Tibial artery (tissue), 4 donors: ENCODE results near the gene RFNG.

Experiments used
- DNase-seq, 2 donors: peaks; one replicate each; pipeline ENCODE4 v3.0.0-alpha.2; 2019
- H3K27ac ChIP-seq, 2 donors: fragments of 200-600 bp; sonication (generic) in 1 of 2; 1 replicate in 1 of 2; 2 replicates in 1 of 2; pipeline ENCODE4 v1.5.1; 2018 to 2019; ENCODE audit warnings: mild to moderate bottlenecking in 1 of 2
- H3K27me3 ChIP-seq, 2 donors: fragments of 200-600 bp; sonication (generic) in 1 of 2; one replicate each; pipeline versions ENCODE4 v1.5.1 to v1.6.0; 2016 to 2019
- H3K36me3 ChIP-seq, 3 donors: fragments of 200-600 bp; sonication (generic) in 2 of 3; one replicate each; pipeline ENCODE4 v1.5.1; 2016 to 2019; ENCODE audit warnings: mild to moderate bottlenecking in 2 of 3
- H3K4me1 ChIP-seq, 4 donors: fragments of 200-600 bp; sonication (generic) in 2 of 4; 1 replicate in 3 of 4; 2 replicates in 1 of 4; pipeline ENCODE4 v1.5.1; 2016 to 2019
- H3K4me3 ChIP-seq, 2 donors: fragments of 200-600 bp; sonication (generic) in 1 of 2; 1 replicate in 1 of 2; 2 replicates in 1 of 2; pipeline ENCODE4 v1.5.1; 2018 to 2019; ENCODE audit warnings: mild to moderate bottlenecking in 2 of 2
- H3K9me3 ChIP-seq, 3 donors: fragments of 200-600 bp; sonication (generic) in 1 of 3; one replicate each; pipeline ENCODE4 v1.5.1; 2016 to 2019
- CTCF ChIP-seq, 2 experiments: fragments of 200-600 bp in 1 of 2; fragments of 450-650 bp in 1 of 2; IDR thresholded peaks; one replicate each; pipeline ENCODE4 v1.5.1; 2017 to 2019; ENCODE audit warnings: antibody characterized with exemption in 2 of 2, mild to moderate bottlenecking in 1 of 2, moderate library complexity in 1 of 2
- intact Hi-C: fragments of 100-400 bp; cut with DNase I; formaldehyde crosslinking; loops from one replicate; pipeline ENCODE4 v1.15.0; 2023; ENCODE audit warnings: low total_unique reads

RFNG gene

GRCh38 chr17:82018152-82018988 lies 33.2 kb downstream of the RFNG start:
- Histone ChIP-seq H3K36me3 (peaks cover 0 to 25% (median 11%) of the 10 kb centered on the region in 3 donors), H3K27me3 (no peaks in the 10 kb centered on the region), H3K4me1 (peaks cover 0 to 22% (median 16%) of the 10 kb centered on the region in 4 donors), H3K27ac (no peak overlapping the region), H3K9me3 (no peaks in the 10 kb centered on the region), H3K4me3 (no peak overlapping the region)
- intact Hi-C loops = no loop called here
- DNase-seq = no peak
- TF ChIP-seq CTCF (IDR thresholded peaks at IDR 0.05) = no peak

- Histone ChIP-seq H3K4me3 (no peak overlapping the region), H3K27ac (no peak overlapping the region), H3K27me3 (no peaks in the 10 kb centered on the region), H3K36me3 (peaks cover 0 to 25% (median 11%) of the 10 kb centered on the region in 3 donors), H3K4me1 (peaks cover 0 to 29% (median 16%) of the 10 kb centered on the region in 4 donors), H3K9me3 (no peaks in the 10 kb centered on the region)
- DNase-seq = no peak
- intact Hi-C loops = no loop called here
- TF ChIP-seq CTCF (IDR thresholded peaks at IDR 0.05) = no peak
Observed at GRCh38 chr17:82017612-82018151, 33.9 kb downstream of the RFNG start.

GRCh38 chr17:82016875-82017459 lies 34.6 kb downstream of the RFNG start:
- TF ChIP-seq CTCF (IDR thresholded peaks at IDR 0.05) = no peak
- Histone ChIP-seq H3K9me3 (no peaks in the 10 kb centered on the region), H3K27ac (no peak overlapping the region), H3K4me1 (peaks cover 0 to 28% (median 12%) of the 10 kb centered on the region in 4 donors), H3K36me3 (peaks cover 0 to 31% (median 14%) of the 10 kb centered on the region in 3 donors), H3K4me3 (no peak overlapping the region), H3K27me3 (no peaks in the 10 kb centered on the region)
- intact Hi-C loops = no loop called here
- no peak for DNase-seq

- Histone ChIP-seq H3K9me3 (no peaks in the 10 kb centered on the region), H3K4me1 (peaks cover 0 to 21% (median 5%) of the 10 kb centered on the region in 4 donors), H3K27ac (no peak overlapping the region), H3K27me3 (no peaks in the 10 kb centered on the region), H3K36me3 (peaks cover 0 to 38% (median 21%) of the 10 kb centered on the region in 3 donors), H3K4me3 (no peak overlapping the region)
- intact Hi-C loops = no loop called here
- no peak for DNase-seq
- TF ChIP-seq CTCF (IDR thresholded peaks at IDR 0.05) = no peak
Observed at GRCh38 chr17:82016061-82016874, 35.3 kb downstream of the RFNG start.

- H3K9me3 ChIP-seq = no peaks in the 10 kb centered on the region
- H3K27ac ChIP-seq = no peak overlapping the region
- intact Hi-C loops = no loop called here
- H3K36me3 ChIP-seq = peaks cover 0 to 45% (median 21%) of the 10 kb centered on the region in 3 donors
- DNase-seq = no peak
- H3K4me3 ChIP-seq = no peak overlapping the region
- no peaks in the 10 kb centered on the region for H3K27me3 ChIP-seq
- no peak for TF ChIP-seq CTCF (IDR thresholded peaks at IDR 0.05)
- H3K4me1 ChIP-seq = peaks cover 0 to 14% (median 0%) of the 10 kb centered on the region in 4 donors
Observed at GRCh38 chr17:82015311-82015971, 36.2 kb downstream of the RFNG start.
